GM12891 (cell line): ENCODE data around the gene PSMG2.

Experiments used
- POLR2A ChIP-seq: IDR thresholded peaks from 2 replicates; pipeline ENCODE4 v1.6.1; 2011; ENCODE audit warnings: low read depth, low read length, control low read depth
- POLR2AphosphoS5 ChIP-seq: IDR thresholded peaks from 2 replicates; pipeline ENCODE4 v1.6.1; 2011; ENCODE audit warnings: low read depth, low read length, control low read depth
- POU2F2 ChIP-seq: IDR thresholded peaks from 2 replicates; pipeline ENCODE4 v1.6.1; 2011; ENCODE audit warnings: low read depth, mild to moderate bottlenecking, control low read depth, low read length, moderate library complexity
- TAF1 ChIP-seq: IDR thresholded peaks from 2 replicates; pipeline ENCODE4 v1.6.1; 2011; ENCODE audit warnings: low read depth, low read length, control low read depth

DNA sequence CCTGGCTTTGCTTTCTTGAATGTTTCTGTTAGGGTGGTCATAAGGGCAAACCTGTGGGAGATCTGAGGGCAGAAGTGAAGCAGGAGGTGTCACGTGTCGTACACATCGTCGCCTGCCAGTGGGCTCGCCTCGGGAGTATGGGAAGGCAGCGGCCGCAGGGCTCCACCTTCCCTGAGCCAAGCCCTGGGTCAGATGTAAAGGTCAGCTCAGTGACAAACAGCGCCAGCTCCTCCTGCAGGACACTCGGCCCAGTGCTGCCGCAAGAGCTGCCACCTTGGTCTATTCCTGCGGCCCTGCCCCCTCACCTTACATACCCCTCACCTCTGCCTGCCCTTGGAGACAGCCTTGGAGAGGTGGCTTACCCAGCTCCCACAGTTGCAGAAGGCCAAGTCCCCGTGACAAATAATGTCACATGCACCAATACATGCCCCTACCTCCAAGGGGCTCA lies 64.2 kb downstream of the PSMG2 start:
- TF ChIP-seq POLR2A (no peak), POLR2AphosphoS5 (no peak), TAF1 (no peak), POU2F2 (no peak)
